OCI-LY3 (cell line): ENCODE results near the gene HSD3B1.

Source experiments
- EZH2phosphoT487 ChIP-seq: fragments of 200-600 bp; shearing (Covaris generic); IDR thresholded peaks from 2 replicates; pipeline ENCODE4 v1.6.1; 2018; ENCODE audit warnings: antibody characterized with exemption, mixed run types, low read depth
- TF ChIP-seq, protein P1 (sequence below): fragments of 200-600, 300-600 bp; sonication (generic); IDR thresholded peaks from 2 replicates; pipeline ENCODE4 v1.5.1; 2014; ENCODE audit warnings: antibody characterized with exemption, low read length, low read depth

DNA sequence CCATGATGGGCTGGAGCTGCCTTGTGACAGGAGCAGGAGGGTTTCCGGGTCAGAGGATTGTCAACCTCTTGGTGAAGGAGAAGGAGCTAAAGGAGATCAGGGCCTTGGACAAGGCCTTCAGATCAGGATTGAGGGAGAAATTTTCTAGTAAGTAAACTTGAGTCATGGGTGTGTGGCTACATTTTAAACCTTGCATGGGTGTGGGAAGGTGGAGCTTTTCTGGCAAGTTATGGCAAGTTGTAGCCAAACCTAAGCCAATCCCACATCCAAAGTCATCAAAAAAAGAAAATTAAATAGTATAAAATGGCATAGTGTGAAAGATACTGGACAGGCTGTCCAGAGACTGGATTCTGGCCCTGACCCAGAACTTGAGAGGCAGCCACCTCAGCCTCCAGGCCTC lies 39.8 kb upstream of the HSD3B1 start:
- TF ChIP-seq, protein P1, sequence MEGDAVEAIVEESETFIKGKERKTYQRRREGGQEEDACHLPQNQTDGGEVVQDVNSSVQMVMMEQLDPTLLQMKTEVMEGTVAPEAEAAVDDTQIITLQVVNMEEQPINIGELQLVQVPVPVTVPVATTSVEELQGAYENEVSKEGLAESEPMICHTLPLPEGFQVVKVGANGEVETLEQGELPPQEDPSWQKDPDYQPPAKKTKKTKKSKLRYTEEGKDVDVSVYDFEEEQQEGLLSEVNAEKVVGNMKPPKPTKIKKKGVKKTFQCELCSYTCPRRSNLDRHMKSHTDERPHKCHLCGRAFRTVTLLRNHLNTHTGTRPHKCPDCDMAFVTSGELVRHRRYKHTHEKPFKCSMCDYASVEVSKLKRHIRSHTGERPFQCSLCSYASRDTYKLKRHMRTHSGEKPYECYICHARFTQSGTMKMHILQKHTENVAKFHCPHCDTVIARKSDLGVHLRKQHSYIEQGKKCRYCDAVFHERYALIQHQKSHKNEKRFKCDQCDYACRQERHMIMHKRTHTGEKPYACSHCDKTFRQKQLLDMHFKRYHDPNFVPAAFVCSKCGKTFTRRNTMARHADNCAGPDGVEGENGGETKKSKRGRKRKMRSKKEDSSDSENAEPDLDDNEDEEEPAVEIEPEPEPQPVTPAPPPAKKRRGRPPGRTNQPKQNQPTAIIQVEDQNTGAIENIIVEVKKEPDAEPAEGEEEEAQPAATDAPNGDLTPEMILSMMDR, result no peak
- TF ChIP-seq EZH2phosphoT487, result no peak
